GM23248 (cell line): ENCODE measurements around the gene KCNH4. TPM values are rescaled to one million over a fixed set of nuclear protein-coding genes. Genes with fewer than 3 reads are reported as not detected.
A peak's percentile ranks its signal among the peaks of the same experiment; 100 is the strongest.

Experiments used
- DNase-seq: peaks from one replicate; pipeline ENCODE4 v3.0.0-alpha.2; 2015
- H2AFZ ChIP-seq: fragments of 200-600 bp; sonication (generic); 2 replicates; pipeline ENCODE4 v1.6.1; 2016; ENCODE audit warnings: antibody characterized with exemption
- H3F3A ChIP-seq: fragments of 200-600 bp; sonication (generic); 2 replicates; pipeline ENCODE4 v1.6.1; 2016; ENCODE audit warnings: mild to moderate bottlenecking, antibody characterized with exemption, mixed run types; ENCODE audit not compliant: insufficient read depth
- H3K27ac ChIP-seq: fragments of 200-600 bp; sonication (generic); 2 replicates; pipeline ENCODE4 v1.5.1; 2016; ENCODE audit warnings: mild to moderate bottlenecking
- H3K27me3 ChIP-seq: fragments of 200-600 bp; sonication (generic); replicated peaks from 2 replicates; pipeline ENCODE4 v1.6.1; 2016; ENCODE audit warnings: mild to moderate bottlenecking; ENCODE audit not compliant: insufficient read depth
- H3K36me3 ChIP-seq: fragments of 200-600 bp; sonication (generic); 2 replicates; pipeline ENCODE4 v1.6.1; 2016; ENCODE audit warnings: low read depth, mild to moderate bottlenecking
- H3K4me1 ChIP-seq: fragments of 200-600 bp; sonication (generic); 2 replicates; pipeline ENCODE4 v1.6.1; 2016; ENCODE audit warnings: mild to moderate bottlenecking; ENCODE audit not compliant: insufficient read depth
- H3K4me2 ChIP-seq: fragments of 200-600 bp; sonication (generic); one replicate; pipeline ENCODE4 v1.6.1; 2016; ENCODE audit warnings: mild to moderate bottlenecking; ENCODE audit not compliant: unreplicated experiment
- H3K4me3 ChIP-seq: fragments of 200-600 bp; sonication (generic); 2 replicates; pipeline ENCODE4 v1.5.1; 2016; ENCODE audit warnings: mild to moderate bottlenecking
- H3K79me2 ChIP-seq: fragments of 200-600 bp; sonication (generic); 2 replicates; pipeline ENCODE4 v1.6.1; 2016; ENCODE audit warnings: mild to moderate bottlenecking; ENCODE audit not compliant: insufficient read depth
- H3K9ac ChIP-seq: fragments of 200-600 bp; sonication (generic); 2 replicates; pipeline ENCODE4 v1.6.1; 2016; ENCODE audit warnings: mild to moderate bottlenecking
- H3K9me2 ChIP-seq: fragments of 200-600 bp; sonication (generic); 2 replicates; pipeline ENCODE4 v1.6.1; 2016; ENCODE audit warnings: mixed run types, mild to moderate bottlenecking, moderate library complexity; ENCODE audit not compliant: insufficient read depth
- H3K9me3 ChIP-seq: fragments of 200-600 bp; sonication (generic); one replicate; pipeline ENCODE4 v1.6.1; 2017; ENCODE audit warnings: low read depth
- H4K20me1 ChIP-seq: fragments of 200-600 bp; sonication (generic); 2 replicates; pipeline ENCODE4 v1.6.0; 2016; ENCODE audit not compliant: insufficient read depth
- EZH2 ChIP-seq: fragments of 200-600 bp; sonication (generic); IDR thresholded peaks from 2 replicates; pipeline ENCODE4 v1.6.1; 2018; ENCODE audit warnings: antibody characterized with exemption, mild to moderate bottlenecking; ENCODE audit not compliant: insufficient read depth, poor library complexity, severe bottlenecking
- EZH2phosphoT487 ChIP-seq: fragments of 200-600 bp; sonication (generic); IDR thresholded peaks from 2 replicates; pipeline ENCODE4 v1.6.1; 2018; ENCODE audit warnings: antibody characterized with exemption, moderate library complexity, mild to moderate bottlenecking, low read depth; ENCODE audit not compliant: insufficient read depth
- whole genome bisulfite sequencing, 2 experiments: methylation state at CpG; one replicate each; pipeline ENCODE4 v1.1.6; 2015 to 2017; ENCODE audit warnings: low lambda C conversion rate in 2 of 2, low coverage in 1 of 2; ENCODE audit errors: missing lambda C conversion rate in 2 of 2; 5-methylcytosine and 5-hydroxymethylcytosine counted together
- in situ Hi-C: fragments of 300-500 bp; cut with MboI; formaldehyde crosslinking; loops from 2 replicates; pipeline ENCODE4 v1.15.0; 2020
- polyA plus RNA-seq: library from polyadenylated mRNA; unstranded; fragments of >200 nt; fragmentation: Nextera tagmentation; extraction: Ambion mirVana; gene quantifications from 2 replicates; pipeline ENCODE4 v1.2.1, GENCODE V29; 2016
- total RNA-seq: library from RNA; depleted of rRNA; stranded (reverse); fragments of >200 nt; shearing (Covaris generic); gene quantifications from 2 replicates; pipeline ENCODE4 v1.2.3, GENCODE V29; 2014

KCNH4 gene
- total and polyA plus RNA-seq, 2 experiments from 2014 or later = not detected

GRCh38 chr17:42124256-42124655, 56.7 kb downstream of the KCNH4 start:
- Histone ChIP-seq H3K4me3 (no peak overlapping the region), H3F3A (peaks cover 10% of the 10 kb centered on the region), H3K9me3 (no peaks in the 10 kb centered on the region), H2AFZ (no peak overlapping the region), H3K36me3 (peaks cover 24% of the 10 kb centered on the region; the same call in 1 of the 2 replicates), H3K4me2 (no peak overlapping the region), H3K9me2 (no peaks in the 10 kb centered on the region), H3K4me1 (no peaks in the 10 kb centered on the region), H3K9ac (no peak overlapping the region), H3K27ac (no peak overlapping the region), H3K27me3 (no peaks in the 10 kb centered on the region), H4K20me1 (no peaks in the 10 kb centered on the region), H3K79me2 (peaks cover 10% of the 10 kb centered on the region)
- 85 to 91% methylated on average over 3 of the region's 3 CpGs for WGBS, 2 experiments
- DNase-seq = no peak
- TF ChIP-seq EZH2phosphoT487 (no peak), EZH2 (no peak)
- in situ Hi-C loops = no loop called here

- TF ChIP-seq EZH2phosphoT487 (no peak), EZH2 (no peak)
- in situ Hi-C loops = no loop called here
- H2AFZ ChIP-seq = no peak within 1 kb of the TSS
Measured at GRCh38 chr17:42122371-42123303, 58.3 kb downstream of the KCNH4 start, which contains the start of gene HSPB9. HSPB9 (plus strand) TSS chr17:42122804; CDS start chr17:42122851, 47 bp downstream.

GRCh38 chr17:42120770-42121769, 59.9 kb downstream of the KCNH4 start, which contains the start of gene KAT2A:
KAT2A (minus strand) TSS chr17:42121367; CDS start chr17:42121304, 63 bp downstream.
- Histone ChIP-seq H3F3A (0 out of 2 replicates have a peak, but pooled peaks cover 5% of the 10 kb centered on the region), H3K4me3 (peak within 1 kb of the TSS; percentile 81), H3K9me2 (no peaks in the 10 kb centered on the region), H3K4me2 (peak within 1 kb of the TSS; percentile 68), H3K9ac (peak within 1 kb of the TSS; percentile 83), H3K27ac (no peak within 1 kb of the TSS), H3K27me3 (no peaks in the 10 kb centered on the region), H3K9me3 (no peaks in the 10 kb centered on the region), H3K79me2 (no peaks in the 10 kb centered on the region), H3K4me1 (no peaks in the 10 kb centered on the region), H4K20me1 (no peaks in the 10 kb centered on the region), H3K36me3 (0 out of 2 replicates have a peak, but pooled peaks cover 4% of the 10 kb centered on the region), H2AFZ (peak within 1 kb of the TSS; percentile 72)
- WGBS, 2 experiments = 8 to 13% methylated on average over 34 to 53 of the region's 57 CpGs
- TF ChIP-seq EZH2 (no peak), EZH2phosphoT487 (no peak)
- in situ Hi-C loops = no loop called here
- peak; percentile 94 for DNase-seq

More at GRCh38 chr17:42122371-42123303, 58.3 kb downstream of the KCNH4 start, which contains the start of gene HSPB9:
- H3K27me3 ChIP-seq = no peaks in the 10 kb centered on the region
- peaks cover 10% of the 10 kb centered on the region for H3F3A ChIP-seq
- no peaks in the 10 kb centered on the region for H4K20me1 ChIP-seq
- H3K27ac ChIP-seq = no peak within 1 kb of the TSS
- no peak within 1 kb of the TSS for H3K9ac ChIP-seq
- 63 to 65% methylated on average over 55 to 61 of the region's 61 CpGs for WGBS, 2 experiments
- no peaks in the 10 kb centered on the region for H3K9me2 ChIP-seq
- no peak for DNase-seq
- no peaks in the 10 kb centered on the region for H3K4me1 ChIP-seq
- H3K9me3 ChIP-seq = no peaks in the 10 kb centered on the region
- H3K36me3 ChIP-seq = peaks cover 17% of the 10 kb centered on the region; the same call in 1 of the 2 replicates
- H3K4me2 ChIP-seq = no peak within 1 kb of the TSS
- no peaks in the 10 kb centered on the region for H3K79me2 ChIP-seq
- no peak within 1 kb of the TSS for H3K4me3 ChIP-seq
